Endothelial cell of hepatic sinusoid (primary cell): ENCODE results near the gene KY.
"Not testable (repeated sequence)": the region's sequence is repeated elsewhere in the genome, so short reads cannot be mapped to it uniquely, and the experiment has no call there.

Source experiments
- in situ Hi-C: cut with HindIII; loops from 2 replicates; pipeline ENCODE4 v1.10.0; 2017; ENCODE audit warnings: low sequenced_read_pairs

The KY gene

GRCh38 chr3:134606033-134607025 is 44.5 kb downstream of the KY start:
- in situ Hi-C loops: no loop called here

- in situ Hi-C loops: no loop called here
Measured at GRCh38 chr3:134605556-134605955, 45.3 kb downstream of the KY start.

GRCh38 chr3:134603956-134604355 is 46.9 kb downstream of the KY start:
- in situ Hi-C loops: no loop called here

- in situ Hi-C loops: no loop called here
Measured at GRCh38 chr3:134603480-134603879, 47.3 kb downstream of the KY start.

GRCh38 chr3:134602440-134602814 is 48.4 kb downstream of the KY start:
- in situ Hi-C loops: no loop called here

GRCh38 chr3:134601539-134602439 is 49.0 kb downstream of the KY start:
- in situ Hi-C loops: no loop called here

- in situ Hi-C loops: no loop called here
Measured at GRCh38 chr3:134600685-134601463, 49.9 kb downstream of the KY start.

- in situ Hi-C loops: no loop called here
Measured at GRCh38 chr3:134600206-134600605, 50.6 kb downstream of the KY start.

GRCh38 chr3:134598763-134599545 is 51.9 kb downstream of the KY start:
- in situ Hi-C loops: no loop called here

- in situ Hi-C loops: no loop called here
Measured at GRCh38 chr3:134597390-134597970, 53.3 kb downstream of the KY start.

- in situ Hi-C loops: not testable (repeated sequence)
Measured at GRCh38 chr3:134594986-134595385, 55.8 kb downstream of the KY start.

- in situ Hi-C loops: no loop called here
Measured at GRCh38 chr3:134594331-134594741, 56.5 kb downstream of the KY start.

- in situ Hi-C loops: no loop called here
Measured at GRCh38 chr3:134592806-134593205, 58.0 kb downstream of the KY start.

- in situ Hi-C loops: no loop called here
Measured at GRCh38 chr3:134590766-134591165, 60.1 kb downstream of the KY start.

- in situ Hi-C loops: loop anchor here (10.0 kb wide), 1 partner anchor 64 kb away; no protein-coding TSS in a partner anchor
Measured at GRCh38 chr3:134579141-134579665, 71.6 kb downstream of the KY start.

GRCh38 chr3:134576831-134577230 is 74.0 kb downstream of the KY start:
- in situ Hi-C loops: loop anchor here (10.0 kb wide), 1 partner anchor 62 kb away; no protein-coding TSS in a partner anchor

- in situ Hi-C loops: loop anchor here (10.0 kb wide), 1 partner anchor 62 kb away; no protein-coding TSS in a partner anchor
Measured at GRCh38 chr3:134576426-134576825, 74.4 kb downstream of the KY start.

- in situ Hi-C loops: loop anchor here (10.0 kb wide), 1 partner anchor 55 kb away; no protein-coding TSS in a partner anchor
Measured at GRCh38 chr3:134569899-134570298, 80.9 kb downstream of the KY start.

GRCh38 chr3:134568790-134569189 is 82.0 kb downstream of the KY start:
- in situ Hi-C loops: no loop called here
